Stimulated activated CD8-positive, alpha-beta memory T cell treated with anti-CD3 and anti-CD28 coated beads, Interleukin-15, amount 100 ng/mL, for 1 hour (primary cell): ENCODE measurements around the gene C16orf87.

Experiments used
- DNase-seq: peaks from one replicate; pipeline ENCODE4 v3.0.0-alpha.2; 2020; ENCODE audit warnings: low read depth

C16orf87 gene

GRCh38 chr16:46843898-46844642, 13.1 kb upstream of the C16orf87 start:
- no peak for DNase-seq

DNA sequence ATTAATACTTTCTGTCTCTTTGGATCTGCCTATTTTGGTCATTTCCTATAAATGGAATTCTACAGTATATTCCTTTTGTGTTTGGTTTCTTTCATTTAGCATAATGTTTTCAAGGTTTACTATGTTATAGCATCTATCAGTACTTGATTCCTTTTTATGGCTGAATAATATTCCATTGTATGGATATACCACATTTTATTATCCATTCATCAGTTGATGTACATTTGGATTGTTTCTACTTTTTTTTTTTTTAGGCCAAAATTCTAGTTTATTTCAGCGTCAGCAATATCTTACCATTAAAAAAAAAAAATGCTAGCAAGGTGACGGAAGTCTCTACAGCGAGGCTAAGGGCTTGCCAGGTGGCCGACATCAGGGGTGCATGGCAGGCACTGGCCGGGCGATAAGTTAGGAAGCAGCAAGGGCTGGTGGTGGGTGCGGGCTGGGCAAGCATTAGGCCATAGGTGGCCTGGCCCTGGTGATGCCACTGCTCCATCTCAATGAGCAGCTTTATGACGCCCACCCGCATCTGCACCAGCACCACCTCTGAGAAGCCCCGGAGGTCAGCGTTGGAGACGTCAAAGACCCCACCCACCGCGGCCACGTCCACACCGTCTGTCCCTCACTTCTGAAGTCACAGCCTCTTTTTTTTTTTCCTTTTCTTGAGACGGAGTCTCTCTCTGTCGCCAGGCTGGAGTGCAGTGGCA, 11.4 kb upstream of the C16orf87 start:
- no peak for DNase-seq

GRCh38 chr16:46839986-46840443, 9.0 kb upstream of the C16orf87 start:
- DNase-seq = no peak

DNA sequence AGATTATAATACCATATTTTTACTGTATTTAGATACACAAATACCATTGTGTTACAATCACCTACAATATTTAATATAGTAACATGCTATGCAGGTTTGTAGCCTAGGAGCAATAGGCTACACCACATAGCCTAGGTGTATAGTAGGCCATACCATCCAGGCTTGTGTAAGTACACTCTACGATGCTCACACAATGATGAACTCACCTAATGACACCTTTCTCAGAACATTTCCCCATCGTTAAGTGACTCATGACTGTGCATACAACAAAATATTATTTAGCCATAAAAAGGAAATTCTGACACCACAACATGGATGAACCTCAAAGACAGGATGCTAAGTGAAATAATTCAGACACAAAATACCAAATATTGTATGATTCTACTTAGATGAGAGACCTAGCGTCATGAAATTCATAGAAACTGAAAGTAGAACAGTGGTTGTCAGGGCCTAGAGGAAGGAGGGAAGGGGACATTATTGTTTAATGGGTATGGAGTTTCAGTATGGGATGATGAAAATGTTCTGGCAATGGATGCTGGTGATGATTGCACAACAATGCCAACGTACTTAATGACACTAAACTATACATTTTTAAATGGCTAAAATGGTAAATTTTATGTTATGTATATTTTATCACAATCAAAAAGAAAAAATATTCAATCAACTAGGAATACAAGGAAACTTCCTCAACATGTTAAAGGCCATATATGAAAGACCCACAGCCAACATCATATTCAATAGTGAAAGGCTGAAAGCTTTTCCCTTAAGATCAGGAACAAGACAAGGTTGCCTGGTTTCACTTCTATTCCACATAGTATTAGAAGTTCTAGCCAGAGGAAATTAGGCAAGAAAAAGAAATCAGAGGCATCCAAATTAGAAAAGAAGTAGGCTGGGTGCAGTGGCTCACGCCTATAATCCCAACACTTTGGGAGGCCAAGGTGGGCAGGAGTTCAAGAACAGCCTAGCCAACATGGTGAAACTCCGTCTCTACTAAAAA, 5.9 kb upstream of the C16orf87 start:
- DNase-seq = no peak

- DNase-seq = no peak
These were observed 2.5 kb upstream of the C16orf87 start for GRCh38 chr16:46833460-46833800.

- no peak for DNase-seq
These were observed 1.9 kb upstream of the C16orf87 start for GRCh38 chr16:46832757-46833459.

DNA sequence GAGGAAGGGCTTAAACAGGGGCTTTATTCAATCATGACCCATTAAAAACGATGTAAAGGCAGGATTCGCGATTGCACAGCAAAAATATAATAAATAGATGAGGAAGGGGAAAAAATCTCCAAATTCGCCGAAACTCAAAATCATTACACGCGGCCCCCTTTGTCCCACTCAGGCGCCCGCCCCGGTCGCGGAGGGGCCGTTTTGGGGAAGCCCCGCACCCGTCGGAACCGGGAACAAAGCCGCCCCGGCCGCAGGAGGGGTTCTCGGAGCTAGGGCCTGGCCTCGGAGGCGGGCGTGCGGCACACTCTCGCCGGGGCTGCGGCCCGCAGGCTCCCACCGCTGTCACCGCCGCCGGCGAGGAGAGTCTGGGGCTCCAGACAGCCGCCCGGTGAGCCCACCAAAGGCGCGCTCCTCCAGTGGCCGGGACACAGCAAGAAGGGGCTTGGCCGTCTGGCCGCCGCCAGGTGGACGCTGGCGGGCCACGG, 521 bp downstream of the C16orf87 start:
- no peak for DNase-seq

DNA sequence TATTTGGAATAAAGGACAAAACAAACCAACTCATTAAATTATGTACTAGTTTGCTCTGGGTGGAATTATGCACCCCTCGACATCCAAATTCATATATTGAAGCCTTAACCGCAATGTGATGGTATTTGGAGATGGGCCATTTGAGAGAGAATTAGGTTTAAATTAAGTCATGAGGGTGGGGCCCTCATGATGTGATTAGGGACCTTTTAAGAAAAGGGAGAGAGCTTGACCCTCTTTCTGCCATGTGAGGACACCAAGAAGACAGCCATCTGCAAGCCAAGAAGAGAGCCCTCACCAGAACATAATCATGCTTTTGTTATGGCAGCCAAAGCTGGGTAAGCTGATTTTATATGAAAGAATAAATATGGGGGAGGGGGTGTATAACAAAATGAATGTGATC, 2.0 kb downstream of the C16orf87 start:
- DNase-seq = no peak

DNA sequence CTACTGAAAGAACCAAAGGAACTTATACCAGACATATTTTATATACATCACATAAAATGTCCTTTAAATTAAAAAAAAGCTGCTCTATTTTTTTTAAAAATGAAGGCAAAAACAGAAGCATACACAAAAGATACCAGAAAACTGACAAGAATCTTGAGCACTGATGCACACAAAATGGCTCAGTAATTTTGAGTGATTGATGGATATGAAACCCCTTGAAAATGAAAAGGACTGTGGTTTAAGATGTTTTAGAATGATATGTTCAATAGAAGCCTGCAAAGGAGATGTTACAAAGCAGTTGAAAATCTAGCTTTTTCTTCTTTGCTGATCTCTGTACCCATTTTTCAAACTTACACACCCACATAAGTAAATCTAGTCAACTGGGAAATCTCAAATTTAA, 2.7 kb downstream of the C16orf87 start:
- no peak for DNase-seq

DNA sequence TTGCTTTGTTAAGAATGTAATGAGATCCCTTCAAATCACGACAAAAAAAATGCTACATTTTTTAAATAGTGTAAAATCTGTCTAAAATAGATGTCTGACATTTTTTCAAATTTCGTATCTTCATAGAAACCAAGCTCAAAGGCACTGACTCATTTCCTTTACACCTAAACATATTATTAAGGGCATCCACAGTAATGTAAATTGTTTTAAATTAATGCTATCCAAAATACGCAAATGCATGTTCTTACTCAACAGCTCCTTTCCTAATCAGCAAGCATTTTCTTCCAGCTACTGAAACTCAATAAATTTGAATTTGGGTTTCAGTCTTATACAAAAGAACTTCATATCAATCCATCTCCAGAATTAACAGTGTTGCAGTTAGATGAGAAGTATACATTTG, 4.3 kb downstream of the C16orf87 start:
- no peak for DNase-seq

DNA sequence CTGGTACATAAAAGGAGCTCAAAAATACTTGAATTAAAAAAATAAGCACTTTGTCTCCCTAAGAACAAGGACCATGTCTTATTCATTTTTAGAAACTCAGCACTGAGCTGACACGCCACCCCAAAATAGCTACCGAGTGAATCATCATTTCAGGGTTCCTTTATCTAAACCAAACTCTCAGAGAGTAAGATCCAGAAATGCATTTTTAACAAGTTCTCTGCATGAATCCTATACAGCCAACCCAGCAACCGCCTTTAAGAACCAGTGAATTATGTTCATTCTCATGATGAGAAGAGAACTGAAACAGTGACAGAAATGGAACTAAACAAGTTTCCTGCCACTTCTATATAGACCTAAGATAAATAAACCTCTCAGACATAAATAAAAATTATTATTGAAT, 8.7 kb downstream of the C16orf87 start:
- DNase-seq = no peak

- DNase-seq = no peak
These were observed 13.0 kb downstream of the C16orf87 start for GRCh38 chr16:46817961-46818360.

DNA sequence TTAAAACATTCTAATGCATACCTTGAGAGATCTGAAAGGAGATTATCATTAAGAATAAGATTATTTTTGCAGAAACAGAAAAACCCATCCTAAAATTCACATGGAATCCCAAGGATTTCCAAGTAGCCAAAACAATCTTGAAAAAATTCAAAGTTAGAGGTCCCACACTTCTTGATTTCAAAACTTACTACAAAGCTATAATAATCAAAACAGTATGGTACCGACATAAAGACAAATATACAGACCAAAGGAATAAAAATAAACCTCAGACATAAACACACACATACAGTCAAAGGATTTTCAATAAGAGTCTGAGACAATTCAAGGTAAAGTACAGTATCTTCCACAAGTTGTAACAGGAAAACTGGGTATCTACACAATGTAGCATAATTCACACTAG, 16.2 kb downstream of the C16orf87 start:
- no peak for DNase-seq

DNA sequence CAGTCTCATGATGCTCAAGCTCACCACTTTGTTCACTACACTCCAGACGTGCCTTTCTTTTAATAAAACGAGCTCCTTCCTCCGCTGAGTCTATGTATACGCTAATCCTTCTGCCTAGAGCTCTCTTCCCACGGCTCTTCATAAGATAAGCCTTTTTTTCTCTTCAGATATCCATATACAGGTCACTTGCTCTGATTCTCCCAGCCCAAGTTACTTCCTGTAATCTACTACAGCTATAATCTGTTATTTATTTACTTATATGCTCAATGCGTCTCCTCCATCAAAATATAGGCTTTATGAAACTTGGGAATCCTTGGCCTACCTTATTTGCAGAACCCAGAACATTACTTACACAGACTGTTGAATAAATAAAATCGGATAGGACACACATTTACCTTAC, 17.4 kb downstream of the C16orf87 start:
- no peak for DNase-seq

DNA sequence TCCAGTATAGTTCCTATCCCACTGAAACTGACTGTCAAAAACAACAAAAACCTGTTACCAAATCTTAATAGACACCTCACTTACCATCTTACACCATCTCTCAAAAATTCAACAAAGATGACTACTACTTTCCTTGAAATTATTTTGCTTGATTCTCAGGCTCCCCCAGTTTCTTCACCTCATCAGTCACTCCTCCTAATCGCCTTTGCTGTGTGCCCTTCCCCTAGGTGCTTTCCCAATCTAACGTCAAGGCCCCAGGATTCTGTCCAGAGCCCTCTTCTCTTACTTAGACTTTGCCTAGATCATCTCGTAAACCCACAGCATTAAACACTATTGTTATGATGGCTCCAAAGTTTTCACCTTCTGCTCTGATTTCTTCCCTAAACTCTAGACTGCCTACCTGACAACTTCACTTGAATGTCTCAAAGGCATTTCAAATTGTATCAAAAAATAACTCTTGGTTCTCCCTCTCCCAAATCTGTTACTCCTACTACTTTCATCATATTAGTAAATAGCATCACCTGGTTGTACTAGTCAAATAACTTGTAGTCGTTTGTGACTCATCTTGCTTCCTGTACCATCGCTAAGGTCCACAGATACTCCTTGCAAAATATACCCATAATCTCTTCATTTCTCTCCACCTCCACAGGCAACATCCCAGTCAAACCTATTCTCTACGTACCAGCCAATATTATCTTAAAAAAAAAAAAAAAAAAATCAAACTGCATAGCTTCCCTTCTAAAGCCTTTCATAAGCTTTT, 18.0 kb downstream of the C16orf87 start:
- DNase-seq = no peak

DNA sequence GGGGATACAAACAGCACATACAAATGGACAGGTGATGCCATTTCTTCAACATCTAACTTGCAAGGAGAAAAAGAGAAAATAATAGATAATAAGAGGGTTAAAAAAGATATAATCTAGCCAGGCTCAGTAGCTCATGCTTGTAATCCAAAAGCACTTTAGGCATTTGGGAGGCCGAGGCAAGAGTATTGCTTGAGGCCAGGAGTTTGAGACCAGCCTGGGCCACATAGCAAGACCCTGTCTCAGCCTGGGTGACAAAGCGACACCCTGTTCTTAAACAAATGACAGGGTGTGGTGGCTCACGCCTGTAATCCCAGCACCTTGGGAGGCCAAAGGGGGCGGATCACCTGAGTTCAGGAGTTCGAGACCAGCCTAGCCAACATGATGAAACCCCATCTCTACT, 19.3 kb downstream of the C16orf87 start:
- DNase-seq = no peak

DNA sequence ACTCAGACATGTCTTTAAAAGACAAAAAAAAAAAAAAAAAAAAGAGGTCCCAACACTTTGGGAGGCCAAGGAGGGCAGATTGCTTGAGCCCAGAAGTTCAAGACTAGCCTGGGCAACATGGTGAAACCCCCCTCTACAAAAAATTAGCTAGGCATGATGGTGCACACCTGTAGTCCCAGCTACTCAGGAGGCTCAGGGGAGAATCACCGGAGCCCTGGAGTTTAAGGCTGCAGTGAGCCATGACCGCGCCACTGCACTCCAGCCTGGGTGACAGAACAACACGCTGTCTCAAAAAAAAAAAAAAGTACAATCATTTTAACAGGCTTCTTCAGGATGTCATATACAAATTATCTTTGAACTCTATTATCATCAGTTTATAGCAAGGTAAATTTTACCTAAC, 22.0 kb downstream of the C16orf87 start:
- DNase-seq = no peak

- no peak for DNase-seq
These were observed 23.6 kb downstream of the C16orf87 start for GRCh38 chr16:46807336-46807735.

GRCh38 chr16:46803373-46803772, 27.6 kb downstream of the C16orf87 start:
- no peak for DNase-seq

- DNase-seq = no peak
These were observed 29.4 kb downstream of the C16orf87 start for GRCh38 chr16:46801428-46802049.

- DNase-seq = no peak
These were observed 30.5 kb downstream of the C16orf87 start for GRCh38 chr16:46800494-46800893.
